K562 (cell line): Measurements from ENCODE around the gene ZNF487. TPM values are rescaled to one million over a fixed set of nuclear protein-coding genes. Genes with fewer than 3 reads are reported as not detected.

Experiments used
- ARID4B ChIP-seq: sonication (generic); formaldehyde crosslinking; IDR thresholded peaks from 2 replicates; pipeline ENCODE4 v1.8.0; 2022; ENCODE audit warnings: mild to moderate bottlenecking, missing genetic modification reagents
- BRCA1 ChIP-seq, 2 experiments: fragments of 450-650 bp in 1 of 2; sonication (generic) in 1 of 2; formaldehyde crosslinking in 1 of 2; IDR thresholded peaks; 2 replicates each; pipeline versions ENCODE4 v1.5.0 to v1.6.1; 2017 to 2020; ENCODE audit warnings: mild to moderate bottlenecking in 1 of 2, missing genetic modification reagents in 1 of 2
- CREB3L1 ChIP-seq: fragments of 450-650 bp; IDR thresholded peaks from 2 replicates; pipeline ENCODE4 v1.6.1; 2014; ENCODE audit warnings: low read depth, mild to moderate bottlenecking, moderate library complexity, borderline replicate concordance
- ETV6 ChIP-seq, 3 experiments: fragments of 150-350 bp in 1 of 3; sonication (generic) in 1 of 3; formaldehyde crosslinking in 1 of 3; IDR thresholded peaks; 2 replicates each; pipeline versions ENCODE4 v1.6.1 to v1.8.0; 2014 to 2022; ENCODE audit warnings: borderline replicate concordance in 2 of 3, low read depth in 2 of 3, antibody characterized with exemption in 1 of 3, low read length in 1 of 3, mild to moderate bottlenecking in 1 of 3, missing genetic modification reagents in 1 of 3
- HINFP ChIP-seq: fragments of 450-650 bp; conservative IDR thresholded peaks from 2 replicates; pipeline ENCODE4 v1.6.1; 2016; ENCODE audit warnings: missing genetic modification characterization, low read depth, mild to moderate bottlenecking, control low read depth, missing compliant biosample characterization
- HNRNPLL ChIP-seq: fragments of 200-400 bp; formaldehyde crosslinking; IDR thresholded peaks from 2 replicates; pipeline ENCODE4 v1.6.1; 2017; ENCODE audit warnings: low read length, low read depth, mild to moderate bottlenecking; ENCODE audit not compliant: poor library complexity, severe bottlenecking
- KLF6 ChIP-seq: fragments of 250-450 bp; sonication (Bioruptor Pico); IDR thresholded peaks from 2 replicates; pipeline ENCODE4 v1.4.0; 2020; ENCODE audit warnings: mild to moderate bottlenecking, moderate library complexity, borderline replicate concordance
- MTA3 ChIP-seq: fragments of 450-650 bp; formaldehyde crosslinking; IDR thresholded peaks from 2 replicates; pipeline ENCODE4 v1.6.1; 2017; ENCODE audit warnings: mild to moderate bottlenecking, borderline replicate concordance
- NEUROD1 ChIP-seq: fragments of 150-350 bp; IDR thresholded peaks from 2 replicates; pipeline ENCODE4 v1.6.1; 2014; ENCODE audit warnings: borderline replicate concordance, low read length, low read depth; ENCODE audit not compliant: partially characterized antibody
- NR1H2 ChIP-seq: sonication (generic); formaldehyde crosslinking; IDR thresholded peaks from 2 replicates; pipeline ENCODE4 v1.4.0; 2020; ENCODE audit warnings: mild to moderate bottlenecking, missing genetic modification reagents
- PTTG1 ChIP-seq: fragments of 450-650 bp; IDR thresholded peaks from 2 replicates; pipeline ENCODE4 v1.6.1; 2016; ENCODE audit warnings: low read depth, mild to moderate bottlenecking, missing genetic modification characterization, missing compliant biosample characterization
- ZBTB33 ChIP-seq: sonication (generic); formaldehyde crosslinking; IDR thresholded peaks from 2 replicates; pipeline ENCODE4 v1.8.1; 2023; ENCODE audit warnings: mild to moderate bottlenecking, missing genetic modification reagents
- ZC3H4 ChIP-seq: sonication (generic); formaldehyde crosslinking; IDR thresholded peaks from 2 replicates; pipeline ENCODE4 v1.9.0; 2021; ENCODE audit warnings: missing genetic modification reagents, borderline replicate concordance
- ZNF79 ChIP-seq: fragments of 250-450 bp; sonication (Bioruptor Pico); IDR thresholded peaks from 2 replicates; pipeline ENCODE4 v1.4.0; 2020; ENCODE audit warnings: low read depth, mild to moderate bottlenecking, moderate library complexity
- polyA plus RNA-seq, 8 experiments: library from polyadenylated mRNA; depleted of rRNA in 4 of 8; stranded (reverse) in 5 of 8; unstranded in 3 of 8; fragments of >200 nt; fragmentation: Nextera tagmentation in 2 of 8; fragmentation: Illumina TruSeq in 1 of 8; extraction: Ambion mirVana in 2 of 8; extraction: Trizol in 1 of 8; gene quantifications; 2 replicates each; pipeline versions ENCODE4 v1.2.1 to v1.2.3, GENCODE V29; 2011 to 2014; ENCODE audit warnings: inconsistent platforms in 1 of 8, missing spikeins in 1 of 8
- total RNA-seq, 7 experiments: library from RNA; depleted of rRNA in 6 of 7; stranded (reverse); fragments of >200 nt in 6 of 7; fragmentation: Illumina TruSeq in 2 of 7; extraction: Trizol in 2 of 7; gene quantifications; 2 replicates each; pipeline versions ENCODE4 v1.2.1 to v1.2.3, GENCODE V29; 2011 to 2021; ENCODE audit warnings: low replicate concordance in 1 of 7

Gene ZNF487
- total and polyA plus RNA-seq, 9 of the 15 experiments (the other 6 are each of a cell fraction or from before 2014, with no cell fraction given) = 1.9 to 6.5 (median 4.2) TPM

GRCh38 chr10:43436291-43437140, at the start of gene ZNF487 (continued):
- no peak for TF ChIP-seq HINFP
- peak; percentile 60; the same call in 1 of the 2 replicates for TF ChIP-seq KLF6 (CRISPR knock-in tag)
- peak; percentile 56 for TF ChIP-seq CREB3L1
- TF ChIP-seq ZNF79 (CRISPR knock-in tag) = no peak
- peak; percentile 72; the same call in 1 of the 2 replicates for TF ChIP-seq ZBTB33 (CRISPR knock-in tag)
- 0 out of 2 replicates have a peak, but pooled peaks have one; percentile 12 for TF ChIP-seq ZC3H4 (CRISPR knock-in tag)
- peak; percentile 85 for TF ChIP-seq HNRNPLL
- TF ChIP-seq MTA3 = peak; percentile 96; the same call in 1 of the 2 replicates
- peak; percentile 78 for TF ChIP-seq ARID4B (CRISPR knock-in tag)
- TF ChIP-seq BRCA1 (IDR thresholded peaks at IDR 0.05) = no peak
- TF ChIP-seq BRCA1 (CRISPR knock-in tag; IDR thresholded peaks at IDR 0.05) = no peak
- TF ChIP-seq NR1H2 (CRISPR knock-in tag) = peak; percentile 23; the same call in 1 of the 2 replicates
- peak in 1 of 2 experiments; percentile 33; a peak in 1 of 4 replicates for TF ChIP-seq ETV6 (IDR thresholded peaks at IDR 0.05; ENCODE audit: borderline replicate concordance in 1 of 2, low read depth in 2 of 2, low read length in 1 of 2)
- TF ChIP-seq ETV6 (CRISPR knock-in tag; IDR thresholded peaks at IDR 0.05; ENCODE audit: borderline replicate concordance) = 0 out of 2 replicates have a peak, but pooled peaks have one; percentile 88
- TF ChIP-seq NEUROD1 = peak; percentile 10
- no peak for TF ChIP-seq PTTG1
